NB4 (cell line): ENCODE data around the gene KIF2C.

Experiments
- DNase-seq: peaks from one replicate; pipeline ENCODE4 v3.0.0; 2010; ENCODE audit warnings: low read depth
- H3K4me3 ChIP-seq: one replicate; pipeline ENCODE4 v1.5.1; 2011; ENCODE audit warnings: mild to moderate bottlenecking, low read depth, low read length, moderate library complexity
- MYC ChIP-seq: IDR thresholded peaks from 2 replicates; pipeline ENCODE4 v1.6.1; 2011; ENCODE audit warnings: low read depth, low read length
- POLR2A ChIP-seq: IDR thresholded peaks from 2 replicates; pipeline ENCODE4 v1.6.1; 2011; ENCODE audit warnings: mild to moderate bottlenecking; ENCODE audit not compliant: insufficient read length; ENCODE audit errors: extremely low read depth
- TF ChIP-seq, protein P1 (sequence below): IDR thresholded peaks from 2 replicates; pipeline ENCODE4 v1.6.1; 2011; ENCODE audit warnings: low read depth, low read length
- TF ChIP-seq, protein P2 (sequence below): IDR thresholded peaks from one replicate; pipeline ENCODE4 v1.5.1; 2012; ENCODE audit warnings: low read depth, low read length

Gene KIF2C

DNA sequence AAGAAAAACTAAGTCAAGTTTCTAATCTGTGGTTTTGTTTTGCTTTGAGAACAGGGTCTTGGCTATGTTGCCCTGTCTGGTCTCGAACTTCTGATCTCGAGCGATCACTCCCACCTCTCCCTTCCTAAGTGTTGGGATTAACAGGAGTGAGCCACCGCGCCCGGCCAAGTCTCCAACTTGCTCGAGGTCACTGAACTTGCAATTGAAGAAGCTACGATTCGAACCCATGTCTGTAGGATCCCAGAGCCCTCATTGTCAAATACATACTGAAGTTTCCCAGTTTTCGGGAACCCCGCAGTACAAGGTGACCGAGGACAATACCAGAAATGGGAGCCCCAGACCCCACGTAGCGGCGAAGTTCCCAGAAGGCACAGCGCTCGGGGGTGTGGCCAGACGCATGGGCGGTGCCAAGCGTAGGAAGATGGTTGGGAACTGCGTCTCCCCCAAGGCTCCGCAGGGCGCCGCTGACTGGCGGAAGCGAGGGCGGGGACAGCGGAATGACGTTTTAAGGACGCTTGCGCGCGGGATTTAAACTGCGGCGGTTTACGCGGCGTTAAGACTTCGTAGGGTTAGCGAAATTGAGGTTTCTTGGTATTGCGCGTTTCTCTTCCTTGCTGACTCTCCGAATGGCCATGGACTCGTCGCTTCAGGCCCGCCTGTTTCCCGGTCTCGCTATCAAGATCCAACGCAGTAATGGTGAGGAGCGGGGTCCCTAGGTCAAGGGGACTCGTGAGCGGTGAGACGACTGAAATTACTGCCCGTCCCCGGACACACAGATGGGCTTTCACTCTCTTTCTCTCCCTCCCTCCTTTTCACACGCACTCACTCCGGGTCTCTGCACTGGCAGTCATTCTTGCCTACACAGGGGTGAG is at the start of gene KIF2C:
Gene KIF2C, plus strand, starts transcription at position 531 of the 872 bp plus-strand sequence. Its CDS starts 96 bp downstream, at position 627.
- peak; percentile 98 for DNase-seq
- H3K4me3 ChIP-seq = peak within 1 kb of the TSS; percentile 93
- peak; percentile 94 for TF ChIP-seq POLR2A
- TF ChIP-seq MYC = peak; percentile 77; the same call in 1 of the 2 replicates
- TF ChIP-seq, protein P1, sequence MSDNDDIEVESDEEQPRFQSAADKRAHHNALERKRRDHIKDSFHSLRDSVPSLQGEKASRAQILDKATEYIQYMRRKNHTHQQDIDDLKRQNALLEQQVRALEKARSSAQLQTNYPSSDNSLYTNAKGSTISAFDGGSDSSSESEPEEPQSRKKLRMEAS = no peak; the same call in none of the 2 replicates

DNA sequence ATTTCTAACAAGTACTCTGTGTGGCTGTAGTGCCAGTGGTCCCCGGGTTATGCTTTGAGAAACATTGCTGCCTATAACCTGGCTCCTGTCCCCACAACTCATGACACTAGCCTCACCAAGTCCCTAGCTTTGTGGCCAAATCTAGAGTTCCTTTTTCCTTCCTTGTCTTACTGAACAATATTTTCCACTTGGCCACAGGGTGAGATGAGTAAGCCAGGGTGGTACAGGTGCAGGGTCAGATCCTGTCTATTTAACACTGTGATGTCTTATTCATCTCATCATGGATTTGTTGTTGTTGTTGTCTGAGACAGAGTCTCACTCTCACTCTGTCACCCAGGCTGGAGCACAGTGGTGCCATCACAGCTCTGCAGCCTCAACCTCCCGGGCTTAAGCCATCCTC is 46.5 kb upstream of the KIF2C start:
- H3K4me3 ChIP-seq = no peak overlapping the region
- no peak for DNase-seq
- TF ChIP-seq POLR2A (no peak), MYC (no peak)
- TF ChIP-seq, protein P1 = no peak
- TF ChIP-seq, protein P2, sequence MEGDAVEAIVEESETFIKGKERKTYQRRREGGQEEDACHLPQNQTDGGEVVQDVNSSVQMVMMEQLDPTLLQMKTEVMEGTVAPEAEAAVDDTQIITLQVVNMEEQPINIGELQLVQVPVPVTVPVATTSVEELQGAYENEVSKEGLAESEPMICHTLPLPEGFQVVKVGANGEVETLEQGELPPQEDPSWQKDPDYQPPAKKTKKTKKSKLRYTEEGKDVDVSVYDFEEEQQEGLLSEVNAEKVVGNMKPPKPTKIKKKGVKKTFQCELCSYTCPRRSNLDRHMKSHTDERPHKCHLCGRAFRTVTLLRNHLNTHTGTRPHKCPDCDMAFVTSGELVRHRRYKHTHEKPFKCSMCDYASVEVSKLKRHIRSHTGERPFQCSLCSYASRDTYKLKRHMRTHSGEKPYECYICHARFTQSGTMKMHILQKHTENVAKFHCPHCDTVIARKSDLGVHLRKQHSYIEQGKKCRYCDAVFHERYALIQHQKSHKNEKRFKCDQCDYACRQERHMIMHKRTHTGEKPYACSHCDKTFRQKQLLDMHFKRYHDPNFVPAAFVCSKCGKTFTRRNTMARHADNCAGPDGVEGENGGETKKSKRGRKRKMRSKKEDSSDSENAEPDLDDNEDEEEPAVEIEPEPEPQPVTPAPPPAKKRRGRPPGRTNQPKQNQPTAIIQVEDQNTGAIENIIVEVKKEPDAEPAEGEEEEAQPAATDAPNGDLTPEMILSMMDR = no peak

DNA sequence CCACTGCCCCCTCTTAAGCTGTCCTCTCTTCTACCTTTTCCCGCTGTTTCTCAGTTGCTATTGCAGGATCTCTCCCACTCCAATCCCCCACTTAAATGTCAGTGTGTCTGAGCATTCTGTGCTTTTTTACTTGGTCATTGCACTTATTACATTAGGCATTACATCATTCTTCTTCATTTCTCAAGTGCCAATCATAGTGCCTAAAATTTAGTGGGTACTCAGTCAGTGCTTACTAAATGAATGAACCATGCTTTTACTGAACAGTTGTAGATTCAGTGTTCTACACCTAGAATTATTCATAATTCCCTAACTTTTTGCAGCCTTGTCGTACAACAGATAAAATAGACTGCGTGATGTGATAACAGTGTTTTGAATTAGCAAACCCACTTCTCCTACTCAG is 45.7 kb upstream of the KIF2C start:
- TF ChIP-seq, protein P1 = no peak
- TF ChIP-seq MYC = no peak
- TF ChIP-seq POLR2A = no peak
- TF ChIP-seq, protein P2 = no peak
- H3K4me3 ChIP-seq = no peak overlapping the region
- no peak for DNase-seq

DNA sequence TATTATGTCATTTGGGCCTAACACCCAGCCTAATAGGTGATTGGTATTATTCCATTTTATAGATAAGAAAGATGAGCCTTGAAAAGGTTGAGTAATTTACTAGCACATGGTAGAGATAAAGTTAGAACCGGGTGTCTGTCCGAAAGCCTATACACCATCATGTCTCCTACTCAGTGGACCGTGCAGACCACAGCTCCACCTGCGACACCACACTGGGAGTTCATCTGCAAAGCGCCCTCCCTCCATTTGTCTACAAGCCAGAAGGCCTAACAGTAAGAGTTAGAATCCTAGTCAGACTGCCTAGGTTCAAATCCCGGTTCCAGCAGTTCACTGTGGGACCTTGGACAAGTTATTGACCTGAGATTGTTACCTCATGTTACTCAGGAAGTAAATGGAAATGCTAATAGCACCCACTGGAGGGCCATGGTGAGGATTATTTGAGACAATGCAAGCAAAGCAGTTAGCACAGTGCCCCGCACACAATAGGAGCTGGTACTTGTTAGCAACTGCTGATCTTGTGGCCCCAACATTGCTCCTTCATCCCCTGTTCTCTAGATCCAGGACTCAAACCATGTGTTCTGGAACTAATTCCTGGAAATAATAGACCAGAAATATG is 44.7 kb upstream of the KIF2C start:
- no peak for DNase-seq
- TF ChIP-seq, protein P2 = no peak
- TF ChIP-seq MYC (no peak), POLR2A (no peak)
- TF ChIP-seq, protein P1 = no peak
- H3K4me3 ChIP-seq = no peak overlapping the region

DNA sequence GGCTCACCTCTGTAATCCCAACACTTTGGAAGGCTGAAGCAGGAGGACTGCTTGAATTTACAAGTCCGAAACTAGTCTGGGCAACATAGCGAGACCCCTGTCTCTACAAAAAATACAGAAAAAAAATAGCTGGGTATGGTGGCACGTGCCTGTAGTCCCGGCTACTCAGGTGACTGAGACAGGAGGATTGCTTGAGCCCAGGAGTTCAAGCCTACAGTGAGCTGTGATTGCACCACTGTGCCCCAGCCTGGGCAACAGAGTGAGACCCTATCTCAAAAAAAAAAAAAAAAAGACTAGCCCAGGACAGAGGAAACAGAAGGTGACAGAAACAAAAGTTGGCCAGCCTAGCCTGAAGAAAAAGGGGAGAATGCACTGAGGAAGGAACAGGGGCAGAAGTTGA is 44.0 kb upstream of the KIF2C start:
- TF ChIP-seq MYC (no peak), POLR2A (no peak)
- TF ChIP-seq, protein P1 = no peak
- TF ChIP-seq, protein P2 = no peak
- no peak for DNase-seq
- H3K4me3 ChIP-seq = no peak overlapping the region

DNA sequence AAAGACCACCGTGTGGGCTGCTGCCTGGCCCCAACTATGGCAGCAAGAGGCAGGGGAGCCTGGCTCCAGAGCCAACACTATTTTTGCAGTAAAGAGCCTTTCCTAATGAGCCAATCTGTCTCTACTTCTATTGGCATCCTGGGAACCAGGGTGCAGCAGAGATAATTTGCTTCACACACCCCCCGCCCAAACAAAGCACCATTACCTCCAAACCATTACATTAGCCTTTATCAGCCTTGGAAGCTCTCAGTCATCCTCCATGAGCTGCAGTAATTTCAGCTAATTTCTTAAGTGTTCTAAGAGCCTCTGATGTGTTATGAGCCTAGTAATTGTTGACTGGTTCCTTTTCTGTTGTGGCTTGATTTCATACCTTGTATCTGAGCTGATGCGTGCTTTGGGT is 43.5 kb upstream of the KIF2C start:
- TF ChIP-seq POLR2A = no peak
- DNase-seq = no peak

More for the DNA sequence above, 43.5 kb upstream of the KIF2C start:
- H3K4me3 ChIP-seq = no peak overlapping the region
